Measurements from ENCODE around the gene ADAMTSL3.

ADAMTSL3 gene

DNA sequence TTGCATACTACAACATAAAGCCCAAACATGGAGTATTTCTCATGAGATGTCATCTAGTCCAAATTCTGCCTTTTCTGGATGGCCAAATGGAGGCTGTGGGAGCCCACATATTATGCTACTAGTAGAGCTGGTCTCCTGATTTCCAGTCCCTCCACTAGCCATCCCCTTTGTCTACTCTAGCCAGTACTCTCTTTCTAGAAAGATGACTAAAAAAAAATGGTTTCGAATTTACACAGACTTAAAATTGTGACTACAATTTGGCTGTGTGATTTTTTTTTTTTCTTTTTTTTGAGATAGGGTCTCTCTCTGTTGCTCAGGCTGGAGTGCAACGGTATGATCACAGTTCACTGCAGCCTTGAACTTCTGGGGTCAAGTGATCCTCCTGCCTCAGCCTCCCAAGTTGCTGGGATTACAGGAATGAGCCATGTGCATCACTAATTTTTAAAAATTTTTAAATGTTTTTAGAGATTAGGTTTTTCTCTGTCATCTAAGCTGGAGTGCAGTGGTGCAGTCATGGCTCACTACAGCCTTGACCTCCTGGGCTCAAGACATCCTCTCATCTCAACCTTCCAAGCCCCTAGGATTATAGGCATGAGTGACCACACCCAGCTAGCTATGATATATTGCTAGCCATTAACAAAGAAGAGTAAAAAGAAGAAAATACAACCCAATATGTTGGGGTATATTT is 273.9 kb downstream of the ADAMTSL3 start:
- Histone ChIP-seq H3K79me2 (ENCODE audit: low read length) (no peaks in the 10 kb centered on the region), H4K20me1 (ENCODE audit: insufficient read depth, low read length) (no peaks in the 10 kb centered on the region), H3K9me3 (ENCODE audit: insufficient read depth, low read length) (peaks cover under 1% of the 10 kb centered on the region; the same call in 1 of the 2 replicates), H2AFZ (ENCODE audit: low read depth, low read length) (no peak overlapping the region), H3K27ac (ENCODE audit: low read length) (peak overlapping the region; percentile 88), H3K4me2 (ENCODE audit: low read length) (peak overlapping the region; percentile 92), H3K4me1 (ENCODE audit: low read length) (peaks cover 43% of the 10 kb centered on the region), H3K9ac (ENCODE audit: low read length) (peak overlapping the region; percentile 60), H3K36me3 (replicated peaks; ENCODE audit: low read depth, low read length) (peaks cover 3% of the 10 kb centered on the region), H3K27me3 (ENCODE audit: low read depth, low read length) (no peaks in the 10 kb centered on the region), H3K4me3 (ENCODE audit: low read length) (peak overlapping the region; percentile 65)
- TF ChIP-seq EZH2phosphoT487 (IDR thresholded peaks at IDR 0.05; ENCODE audit: low read depth), result no peak
- TF ChIP-seq, protein P1, sequence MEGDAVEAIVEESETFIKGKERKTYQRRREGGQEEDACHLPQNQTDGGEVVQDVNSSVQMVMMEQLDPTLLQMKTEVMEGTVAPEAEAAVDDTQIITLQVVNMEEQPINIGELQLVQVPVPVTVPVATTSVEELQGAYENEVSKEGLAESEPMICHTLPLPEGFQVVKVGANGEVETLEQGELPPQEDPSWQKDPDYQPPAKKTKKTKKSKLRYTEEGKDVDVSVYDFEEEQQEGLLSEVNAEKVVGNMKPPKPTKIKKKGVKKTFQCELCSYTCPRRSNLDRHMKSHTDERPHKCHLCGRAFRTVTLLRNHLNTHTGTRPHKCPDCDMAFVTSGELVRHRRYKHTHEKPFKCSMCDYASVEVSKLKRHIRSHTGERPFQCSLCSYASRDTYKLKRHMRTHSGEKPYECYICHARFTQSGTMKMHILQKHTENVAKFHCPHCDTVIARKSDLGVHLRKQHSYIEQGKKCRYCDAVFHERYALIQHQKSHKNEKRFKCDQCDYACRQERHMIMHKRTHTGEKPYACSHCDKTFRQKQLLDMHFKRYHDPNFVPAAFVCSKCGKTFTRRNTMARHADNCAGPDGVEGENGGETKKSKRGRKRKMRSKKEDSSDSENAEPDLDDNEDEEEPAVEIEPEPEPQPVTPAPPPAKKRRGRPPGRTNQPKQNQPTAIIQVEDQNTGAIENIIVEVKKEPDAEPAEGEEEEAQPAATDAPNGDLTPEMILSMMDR (IDR thresholded peaks at IDR 0.05; ENCODE audit: low read depth, low read length), result no peak

DNA sequence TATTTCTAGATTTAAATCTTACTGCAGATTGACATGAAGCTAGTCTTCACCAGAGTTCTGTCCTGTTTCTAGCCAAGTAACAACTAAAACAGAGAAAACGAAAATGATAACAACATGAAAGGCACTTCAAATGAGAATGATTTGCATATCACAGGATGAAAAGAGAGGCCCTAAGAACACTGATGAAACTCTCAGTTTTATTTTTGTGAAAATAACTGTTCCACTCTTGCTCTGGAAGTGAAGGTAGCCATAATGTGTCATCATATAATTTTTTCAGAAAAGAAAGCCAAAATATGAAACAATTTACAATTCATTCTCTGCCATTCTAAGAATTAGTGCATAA is 274.4 kb downstream of the ADAMTSL3 start:
- peaks cover 43% of the 10 kb centered on the region for H3K4me1 ChIP-seq (ENCODE audit: low read length)
- H3K9ac ChIP-seq (ENCODE audit: low read length), result peak overlapping the region; percentile 60
- no peaks in the 10 kb centered on the region for H4K20me1 ChIP-seq (ENCODE audit: insufficient read depth, low read length)
- H3K4me3 ChIP-seq (ENCODE audit: low read length), result peak overlapping the region; percentile 65
- peak overlapping the region; percentile 88 for H3K27ac ChIP-seq (ENCODE audit: low read length)
- peaks cover 4% of the 10 kb centered on the region for H3K36me3 ChIP-seq (replicated peaks; ENCODE audit: low read depth, low read length)
- no peak for TF ChIP-seq EZH2phosphoT487 (IDR thresholded peaks at IDR 0.05; ENCODE audit: low read depth)
- TF ChIP-seq, protein P1 (IDR thresholded peaks at IDR 0.05; ENCODE audit: low read depth, low read length), result no peak
- H3K4me2 ChIP-seq (ENCODE audit: low read length), result peak overlapping the region; percentile 92
- H3K79me2 ChIP-seq (ENCODE audit: low read length), result no peaks in the 10 kb centered on the region
- no peaks in the 10 kb centered on the region for H3K27me3 ChIP-seq (ENCODE audit: low read depth, low read length)
- H2AFZ ChIP-seq (ENCODE audit: low read depth, low read length), result no peak overlapping the region
- H3K9me3 ChIP-seq (ENCODE audit: insufficient read depth, low read length), result peaks cover 5% of the 10 kb centered on the region; the same call in 1 of the 2 replicates

DNA sequence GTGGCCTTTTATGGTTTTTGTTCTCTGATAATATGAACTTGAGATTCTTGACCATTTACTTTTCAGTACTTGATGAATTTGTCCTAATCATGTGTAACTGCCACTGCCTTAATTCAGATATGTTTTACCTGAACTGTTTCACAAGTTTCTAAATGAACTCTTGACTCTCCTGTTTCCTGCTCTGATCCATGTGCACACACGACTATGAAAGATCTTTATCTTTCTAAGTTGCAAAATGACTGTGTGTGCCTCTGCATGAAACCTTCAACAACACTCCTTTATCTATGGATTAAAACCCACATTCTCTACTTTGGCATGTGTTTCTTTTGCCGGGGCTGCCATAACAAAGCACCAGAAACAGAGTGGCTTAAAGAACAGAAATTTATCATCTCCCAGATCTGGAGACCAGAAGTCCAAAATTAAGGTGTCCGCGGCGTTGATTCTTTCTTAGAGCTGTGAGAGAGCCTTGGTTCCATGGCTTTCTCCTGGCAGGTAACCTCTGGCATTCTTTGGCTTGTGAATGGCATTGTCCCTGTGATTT is 275.0 kb downstream of the ADAMTSL3 start:
- TF ChIP-seq, protein P1 (IDR thresholded peaks at IDR 0.05; ENCODE audit: low read depth, low read length), result no peak
- TF ChIP-seq EZH2phosphoT487 (IDR thresholded peaks at IDR 0.05; ENCODE audit: low read depth), result no peak
- Histone ChIP-seq H3K9me3 (ENCODE audit: insufficient read depth, low read length) (peaks cover 6% of the 10 kb centered on the region), H3K27me3 (ENCODE audit: low read depth, low read length) (no peaks in the 10 kb centered on the region), H3K4me3 (ENCODE audit: low read length) (peak overlapping the region; percentile 65), H3K4me1 (ENCODE audit: low read length) (peaks cover 43% of the 10 kb centered on the region), H4K20me1 (ENCODE audit: insufficient read depth, low read length) (no peaks in the 10 kb centered on the region), H3K4me2 (ENCODE audit: low read length) (peak overlapping the region; percentile 92), H3K9ac (ENCODE audit: low read length) (peak overlapping the region; percentile 47), H3K27ac (ENCODE audit: low read length) (peak overlapping the region; percentile 88), H2AFZ (ENCODE audit: low read depth, low read length) (no peak overlapping the region; the same call in 1 of the 2 replicates), H3K79me2 (ENCODE audit: low read length) (no peaks in the 10 kb centered on the region), H3K36me3 (replicated peaks; ENCODE audit: low read depth, low read length) (peaks cover 4% of the 10 kb centered on the region)

DNA sequence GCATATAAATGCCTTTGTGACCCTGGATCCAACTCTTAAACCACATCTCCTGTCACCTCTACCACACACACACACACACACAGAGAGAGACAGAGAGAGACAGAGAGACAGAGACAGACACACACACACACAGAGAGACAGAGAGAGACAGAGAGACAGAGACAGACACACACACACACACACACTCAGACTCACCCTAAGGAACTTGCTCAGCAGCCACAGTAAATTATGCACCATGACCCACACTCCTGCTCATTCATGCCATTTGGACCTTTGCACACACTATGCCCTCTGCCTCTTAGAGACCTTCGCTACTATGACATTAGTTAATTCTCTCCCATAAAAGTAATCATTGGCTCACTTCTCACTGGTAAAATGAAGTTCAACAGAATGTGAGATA is 275.7 kb downstream of the ADAMTSL3 start:
- H4K20me1 ChIP-seq (ENCODE audit: insufficient read depth, low read length), result no peaks in the 10 kb centered on the region
- peak overlapping the region; percentile 47; the same call in 1 of the 2 replicates for H3K9ac ChIP-seq (ENCODE audit: low read length)
- peaks cover 13% of the 10 kb centered on the region for H3K9me3 ChIP-seq (ENCODE audit: insufficient read depth, low read length)
- peak overlapping the region; percentile 92 for H3K4me2 ChIP-seq (ENCODE audit: low read length)
- TF ChIP-seq, protein P1 (IDR thresholded peaks at IDR 0.05; ENCODE audit: low read depth, low read length), result no peak
- TF ChIP-seq EZH2phosphoT487 (IDR thresholded peaks at IDR 0.05; ENCODE audit: low read depth), result no peak
- H2AFZ ChIP-seq (ENCODE audit: low read depth, low read length), result no peak overlapping the region
- peaks cover 4% of the 10 kb centered on the region for H3K36me3 ChIP-seq (replicated peaks; ENCODE audit: low read depth, low read length)
- H3K4me3 ChIP-seq (ENCODE audit: low read length), result no peak overlapping the region
- H3K27ac ChIP-seq (ENCODE audit: low read length), result peak overlapping the region; percentile 88
- H3K4me1 ChIP-seq (ENCODE audit: low read length), result peaks cover 43% of the 10 kb centered on the region
- no peaks in the 10 kb centered on the region for H3K27me3 ChIP-seq (ENCODE audit: low read depth, low read length)
- H3K79me2 ChIP-seq (ENCODE audit: low read length), result no peaks in the 10 kb centered on the region
